HG02981 (cell line): ENCODE data around the gene CLMN.

ENCODE experiments used
- ATAC-seq: cut with Tn5 transposase; IDR thresholded peaks from one replicate; pipeline ENCODE4 v1.9.1; 2021; ENCODE audit warnings: mild to moderate bottlenecking, moderate library complexity; ENCODE audit not compliant: unreplicated experiment

Gene CLMN, protein sequence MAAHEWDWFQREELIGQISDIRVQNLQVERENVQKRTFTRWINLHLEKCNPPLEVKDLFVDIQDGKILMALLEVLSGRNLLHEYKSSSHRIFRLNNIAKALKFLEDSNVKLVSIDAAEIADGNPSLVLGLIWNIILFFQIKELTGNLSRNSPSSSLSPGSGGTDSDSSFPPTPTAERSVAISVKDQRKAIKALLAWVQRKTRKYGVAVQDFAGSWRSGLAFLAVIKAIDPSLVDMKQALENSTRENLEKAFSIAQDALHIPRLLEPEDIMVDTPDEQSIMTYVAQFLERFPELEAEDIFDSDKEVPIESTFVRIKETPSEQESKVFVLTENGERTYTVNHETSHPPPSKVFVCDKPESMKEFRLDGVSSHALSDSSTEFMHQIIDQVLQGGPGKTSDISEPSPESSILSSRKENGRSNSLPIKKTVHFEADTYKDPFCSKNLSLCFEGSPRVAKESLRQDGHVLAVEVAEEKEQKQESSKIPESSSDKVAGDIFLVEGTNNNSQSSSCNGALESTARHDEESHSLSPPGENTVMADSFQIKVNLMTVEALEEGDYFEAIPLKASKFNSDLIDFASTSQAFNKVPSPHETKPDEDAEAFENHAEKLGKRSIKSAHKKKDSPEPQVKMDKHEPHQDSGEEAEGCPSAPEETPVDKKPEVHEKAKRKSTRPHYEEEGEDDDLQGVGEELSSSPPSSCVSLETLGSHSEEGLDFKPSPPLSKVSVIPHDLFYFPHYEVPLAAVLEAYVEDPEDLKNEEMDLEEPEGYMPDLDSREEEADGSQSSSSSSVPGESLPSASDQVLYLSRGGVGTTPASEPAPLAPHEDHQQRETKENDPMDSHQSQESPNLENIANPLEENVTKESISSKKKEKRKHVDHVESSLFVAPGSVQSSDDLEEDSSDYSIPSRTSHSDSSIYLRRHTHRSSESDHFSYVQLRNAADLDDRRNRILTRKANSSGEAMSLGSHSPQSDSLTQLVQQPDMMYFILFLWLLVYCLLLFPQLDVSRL

DNA sequence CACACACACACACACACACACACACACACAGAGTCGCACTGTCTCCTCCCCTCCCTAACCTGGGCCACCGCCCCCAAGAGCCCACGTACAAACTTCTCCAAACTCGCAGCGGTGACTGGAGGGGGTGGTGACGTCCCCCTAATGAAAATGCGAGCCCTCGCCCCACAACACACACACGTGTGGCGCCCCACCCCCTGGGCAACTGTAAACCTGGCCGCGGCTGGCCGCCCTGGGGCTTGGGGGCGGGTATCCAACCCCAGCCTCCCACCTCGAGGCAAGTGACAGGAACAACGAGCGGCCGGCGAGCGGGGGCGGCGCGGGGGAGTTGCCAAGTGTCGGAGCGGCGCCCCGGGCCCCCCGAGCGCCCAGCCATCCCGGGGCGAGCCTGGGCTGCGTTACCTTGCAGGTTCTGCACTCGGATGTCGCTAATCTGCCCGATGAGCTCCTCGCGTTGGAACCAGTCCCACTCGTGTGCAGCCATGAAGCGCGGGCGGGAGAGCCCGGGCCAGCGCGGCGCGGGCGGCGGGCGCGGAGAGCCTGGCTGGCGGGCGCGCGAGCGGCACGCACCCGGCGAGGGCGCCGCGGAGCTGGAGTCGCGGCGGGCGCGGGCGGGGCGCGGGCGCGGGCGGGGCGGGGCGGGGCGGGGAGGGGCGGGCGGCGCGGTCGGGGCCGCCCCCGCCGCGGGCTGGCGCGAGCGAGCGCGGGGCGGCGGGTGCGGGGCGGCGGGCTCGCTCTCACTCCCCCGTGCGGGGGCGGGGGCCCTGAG lies at the start of gene CLMN:
Gene CLMN (minus strand): TSS at position 597 of the 766 bp plus-strand sequence. CDS start 116 bp downstream, at position 481.
- no peak for ATAC-seq

- no peak for ATAC-seq
Observed at GRCh38 chr14:95365401-95365800, 45.7 kb upstream of the CLMN start.

- ATAC-seq = no peak
Observed at GRCh38 chr14:95364481-95365209, 44.9 kb upstream of the CLMN start.

- no peak for ATAC-seq
Observed at GRCh38 chr14:95363468-95363954, 43.8 kb upstream of the CLMN start.

DNA sequence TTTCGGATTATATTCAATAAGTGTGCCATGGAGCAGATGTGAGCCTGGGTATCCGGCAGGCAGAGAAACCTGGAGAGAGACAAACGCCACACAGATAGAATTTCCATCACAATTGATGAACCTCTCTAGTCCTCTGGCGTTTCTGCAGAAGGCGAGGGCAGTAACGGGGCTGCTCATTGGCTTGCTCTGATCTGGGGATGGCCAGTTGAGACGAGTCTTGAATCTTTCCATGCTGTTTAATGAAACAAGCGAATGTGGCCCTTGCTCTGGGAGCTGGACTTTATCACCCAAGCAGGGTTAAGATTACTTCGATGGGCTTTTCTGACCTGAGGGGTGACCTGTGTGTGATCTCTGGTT lies 42.4 kb upstream of the CLMN start:
- no peak for ATAC-seq

- no peak for ATAC-seq
Observed at GRCh38 chr14:95361373-95362137, 41.8 kb upstream of the CLMN start.

- ATAC-seq = no peak
Observed at GRCh38 chr14:95360828-95361227, 41.1 kb upstream of the CLMN start.

- ATAC-seq = no peak
Observed at GRCh38 chr14:95359994-95360826, 40.5 kb upstream of the CLMN start.

- ATAC-seq = no peak
Observed at GRCh38 chr14:95356245-95356869, 36.6 kb upstream of the CLMN start.

DNA sequence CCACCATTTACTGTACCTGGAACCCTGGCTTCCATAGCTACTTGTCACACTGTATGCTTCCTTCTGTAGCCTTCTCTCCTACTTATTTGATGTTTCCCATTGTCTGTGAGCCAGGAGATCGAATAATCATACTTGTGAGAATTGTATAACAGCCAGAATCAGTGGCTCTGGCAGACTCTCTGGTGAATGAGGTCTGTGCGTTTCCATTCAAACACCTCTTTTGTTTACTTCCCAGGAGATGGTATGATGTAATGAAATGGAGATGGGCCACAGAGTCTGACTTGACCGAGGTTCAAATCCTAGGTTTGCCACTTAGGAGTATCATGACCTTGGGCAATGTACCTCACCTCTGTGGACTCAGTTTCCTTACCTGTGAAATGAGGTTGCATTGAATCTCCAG lies 35.7 kb upstream of the CLMN start:
- ATAC-seq = no peak

- no peak for ATAC-seq
Observed at GRCh38 chr14:95354834-95355233, 35.1 kb upstream of the CLMN start.

DNA sequence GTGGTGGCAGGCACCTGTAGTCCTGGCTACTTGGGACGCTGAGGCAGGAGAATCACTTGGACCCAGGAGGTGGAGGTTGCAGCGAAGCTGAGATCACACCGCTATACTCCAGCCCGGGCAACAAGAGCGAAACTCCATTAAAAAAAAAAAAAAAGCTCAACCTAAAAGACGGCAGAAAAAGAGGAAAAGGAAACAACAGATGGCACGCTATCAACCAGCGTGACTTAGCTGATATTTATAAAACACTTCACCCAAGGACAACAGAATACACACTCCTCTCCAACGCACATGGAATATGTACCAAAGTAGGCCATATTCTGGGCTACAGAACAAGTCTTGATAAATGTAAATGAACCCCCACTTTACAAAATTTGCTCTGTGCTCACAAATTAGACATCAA lies 34.0 kb upstream of the CLMN start:
- no peak for ATAC-seq

GRCh38 chr14:95353007-95353406 lies 33.3 kb upstream of the CLMN start:
- ATAC-seq = no peak

DNA sequence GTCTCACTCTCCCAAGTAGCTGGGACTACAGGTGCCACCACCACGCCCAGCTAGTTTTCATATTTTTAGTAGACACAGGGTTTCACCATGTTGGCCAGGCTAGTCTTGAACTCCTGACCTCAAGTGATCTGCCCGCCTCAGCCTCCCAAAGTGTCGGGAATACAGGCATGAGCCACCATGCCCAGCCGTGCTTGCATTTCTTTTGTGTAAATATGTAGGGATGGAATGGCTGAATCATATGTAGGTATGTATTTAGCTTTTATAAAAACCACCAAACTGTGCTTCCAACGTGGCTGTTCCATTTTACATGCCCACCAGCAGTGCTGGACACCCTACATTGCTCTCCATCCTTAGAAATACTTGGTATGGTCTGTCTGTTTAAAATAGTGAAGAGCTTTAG lies 32.8 kb upstream of the CLMN start:
- no peak for ATAC-seq

DNA sequence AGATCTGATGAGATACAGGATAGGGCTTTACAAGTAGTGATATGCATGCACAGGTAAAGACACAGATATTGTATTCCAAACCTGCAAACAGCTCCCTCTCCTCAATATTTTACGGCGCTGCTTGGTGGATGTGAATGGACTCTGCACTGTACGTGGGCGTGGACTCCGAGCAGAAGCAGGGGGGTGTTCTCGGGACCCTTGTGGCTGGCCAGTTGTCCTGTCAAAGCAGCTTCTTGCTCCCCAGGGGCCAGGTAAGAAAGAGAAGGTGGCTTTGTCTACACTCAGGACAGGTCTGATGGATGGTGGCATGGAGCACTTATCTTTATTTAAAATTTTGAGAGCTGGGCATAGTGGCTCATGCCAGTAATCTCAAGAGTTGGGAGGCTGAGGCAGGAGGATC lies 29.5 kb upstream of the CLMN start:
- ATAC-seq = no peak

GRCh38 chr14:95348395-95349080 lies 28.8 kb upstream of the CLMN start:
- ATAC-seq = no peak

DNA sequence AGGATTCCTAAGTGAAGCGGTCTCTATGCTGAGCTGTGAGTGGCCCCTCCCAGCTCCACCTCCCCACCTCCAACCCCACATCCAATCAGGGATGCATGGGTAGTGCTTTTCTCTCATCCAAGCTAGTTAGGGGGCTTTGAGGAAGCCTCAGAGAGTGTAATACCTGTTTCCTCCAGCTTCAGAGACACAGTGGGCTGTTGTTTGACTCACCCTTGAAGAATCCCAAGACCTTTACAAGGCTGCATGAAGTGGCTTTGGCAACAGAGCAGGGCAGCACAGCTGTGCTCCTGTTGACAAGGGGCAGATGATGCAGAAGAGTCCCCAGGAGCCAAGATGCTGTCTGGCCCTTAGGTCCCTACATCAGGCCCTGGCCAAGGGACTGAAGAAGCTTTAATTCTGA lies 27.1 kb upstream of the CLMN start:
- no peak for ATAC-seq

- no peak for ATAC-seq
Observed at GRCh38 chr14:95346266-95346665, 26.6 kb upstream of the CLMN start.
